ENCODE data around the gene OSGEP.

Gene OSGEP

GRCh38 chr14:20397511-20397910, 57.1 kb downstream of the OSGEP start:
- no peak for DNase-seq (ENCODE audit: low read depth)
